ENCODE results near the gene RSAD1. TPM values are rescaled to one million over a fixed set of nuclear protein-coding genes. Genes with fewer than 3 reads are reported as not detected.

Gene RSAD1
- total and polyA plus RNA-seq, 2 donors (not counting 3 experiments of a cell fraction or from before 2014, with no cell fraction given): 20.3 to 35.5 TPM

DNA sequence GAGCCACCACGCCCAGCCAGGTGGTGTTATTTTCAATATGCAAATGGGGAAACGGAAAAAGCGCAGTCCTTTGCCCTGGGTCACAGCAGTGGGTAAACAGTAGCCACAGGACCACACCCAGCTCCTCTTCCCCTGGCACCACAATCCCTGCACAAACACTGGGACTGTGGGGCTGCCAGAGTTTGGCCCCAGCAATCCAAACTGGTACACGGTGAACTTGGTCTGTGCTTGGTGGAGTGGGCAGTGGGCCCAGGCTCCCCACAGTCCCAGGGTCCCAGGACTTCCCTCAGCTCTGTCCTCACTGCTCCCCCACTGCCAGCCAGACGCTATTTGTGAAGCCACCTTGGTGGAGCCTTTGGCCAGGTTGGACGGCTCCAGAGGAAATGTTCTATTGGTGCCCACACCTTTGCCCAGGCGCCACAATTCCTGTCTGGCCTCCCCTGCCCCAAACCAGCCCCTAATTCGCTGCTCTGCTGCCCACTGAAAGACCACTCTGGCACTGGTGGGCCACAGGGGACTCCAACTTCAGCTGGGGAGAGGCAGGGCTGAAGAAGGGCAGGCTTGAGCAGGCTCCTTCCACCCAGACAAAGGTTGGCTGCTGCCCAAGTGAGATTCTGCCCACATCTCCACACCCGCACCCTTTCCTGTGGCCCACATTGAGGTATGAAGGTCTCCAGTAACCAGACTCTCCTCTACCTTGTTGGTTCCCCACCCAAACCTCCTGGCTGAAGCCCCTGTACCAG, 12.1 kb upstream of the RSAD1 start:
- CTCF ChIA-PET: interaction anchor here (1.5 kb wide), 1 partner anchor 36 kb away, joined by 3 read pairs; no protein-coding TSS in a partner anchor

More for the DNA sequence above, 12.1 kb upstream of the RSAD1 start:
- Histone ChIP-seq H3K36me3 (ENCODE audit: control insufficient read depth in 2 of 2, extremely low read depth in 1 of 2, insufficient read depth in 2 of 2, low read length in 2 of 2) (no peaks in the 10 kb centered on the region), H3K4me1 (ENCODE audit: control insufficient read depth, extremely low read depth, insufficient read depth, low read length) (no peaks in the 10 kb centered on the region), H2AFZ (ENCODE audit: low read depth, low read length) (no peak overlapping the region), H3K9me1 (replicated peaks; ENCODE audit: control insufficient read depth, extremely low read depth, insufficient read depth, low read length) (no peaks in the 10 kb centered on the region), H3K79me2 (ENCODE audit: control insufficient read depth, insufficient read depth, low read length) (no peaks in the 10 kb centered on the region), H3K9me3 (replicated peaks; ENCODE audit: control insufficient read depth, insufficient read depth, low read length) (no peaks in the 10 kb centered on the region), H3K27ac (ENCODE audit: insufficient read depth, low read depth, low read length) (no peak overlapping the region), H3K4me3 (replicated peaks in 1 of 3; ENCODE audit: insufficient read depth in 1 of 3, low read depth in 1 of 3, low read length in 3 of 3) (no peak overlapping the region), H3K4me2 (ENCODE audit: insufficient read depth, low read length) (no peak overlapping the region), H4K20me1 (replicated peaks; ENCODE audit: control insufficient read depth, extremely low read depth, insufficient read depth, low read length) (no peaks in the 10 kb centered on the region), H3K27me3 (ENCODE audit: control insufficient read depth in 2 of 2, insufficient read depth in 2 of 2, low read length in 2 of 2) (peaks cover 20 to 26% of the 10 kb centered on the region in 2 experiments), H3K9ac (replicated peaks; ENCODE audit: extremely low read depth, insufficient read depth, low read length) (no peak overlapping the region)
- BruUV-seq (replicated peaks): no TSS peak
- dilution Hi-C loops (cut with MboI; ENCODE audit: extremely low pct_ligation_motif_present, low sequenced_read_pairs) (no loop called here), intact Hi-C loops (cut with micrococcal nuclease) (no loop called here)
- DNase-seq (ENCODE audit: low read depth, low spot score): no peak
- no peak for FAIRE-seq
- TF ChIP-seq JUN (IDR thresholded peaks at IDR 0.05; ENCODE audit: borderline replicate concordance, insufficient read depth, insufficient read length, low read depth): no peak
- TF ChIP-seq, protein P1, sequence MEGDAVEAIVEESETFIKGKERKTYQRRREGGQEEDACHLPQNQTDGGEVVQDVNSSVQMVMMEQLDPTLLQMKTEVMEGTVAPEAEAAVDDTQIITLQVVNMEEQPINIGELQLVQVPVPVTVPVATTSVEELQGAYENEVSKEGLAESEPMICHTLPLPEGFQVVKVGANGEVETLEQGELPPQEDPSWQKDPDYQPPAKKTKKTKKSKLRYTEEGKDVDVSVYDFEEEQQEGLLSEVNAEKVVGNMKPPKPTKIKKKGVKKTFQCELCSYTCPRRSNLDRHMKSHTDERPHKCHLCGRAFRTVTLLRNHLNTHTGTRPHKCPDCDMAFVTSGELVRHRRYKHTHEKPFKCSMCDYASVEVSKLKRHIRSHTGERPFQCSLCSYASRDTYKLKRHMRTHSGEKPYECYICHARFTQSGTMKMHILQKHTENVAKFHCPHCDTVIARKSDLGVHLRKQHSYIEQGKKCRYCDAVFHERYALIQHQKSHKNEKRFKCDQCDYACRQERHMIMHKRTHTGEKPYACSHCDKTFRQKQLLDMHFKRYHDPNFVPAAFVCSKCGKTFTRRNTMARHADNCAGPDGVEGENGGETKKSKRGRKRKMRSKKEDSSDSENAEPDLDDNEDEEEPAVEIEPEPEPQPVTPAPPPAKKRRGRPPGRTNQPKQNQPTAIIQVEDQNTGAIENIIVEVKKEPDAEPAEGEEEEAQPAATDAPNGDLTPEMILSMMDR (IDR thresholded peaks at IDR 0.05; ENCODE audit: extremely low read depth in 1 of 2, insufficient read depth in 1 of 2, low read depth in 1 of 2, low read length in 2 of 2): no peak
- no peak for TF ChIP-seq POLR2A (IDR thresholded peaks at IDR 0.05; ENCODE audit: low read depth, low read length)
- no peak for TF ChIP-seq FOS (IDR thresholded peaks at IDR 0.05; ENCODE audit: borderline replicate concordance, insufficient read depth, low read length)
- TF ChIP-seq POLR2AphosphoS5 (IDR thresholded peaks at IDR 0.05; ENCODE audit: insufficient read depth, low read depth, low read length): no peak
- POLR2A ChIA-PET: no interaction called here
